NCI-H460 (cell line): ENCODE data around the gene PECR. TPM values are rescaled to one million over a fixed set of nuclear protein-coding genes. Genes with fewer than 3 reads are reported as not detected.
A peak's percentile ranks its signal among the peaks of the same experiment; 100 is the strongest.
"Not testable (repeated sequence)": the region's sequence is repeated elsewhere in the genome, so short reads cannot be mapped to it uniquely, and the experiment has no call there.

Source experiments
- DNase-seq: peaks from one replicate; pipeline ENCODE4 v3.0.0-alpha.2; 2016; ENCODE audit warnings: low read depth; ENCODE audit errors: extremely low read depth
- total RNA-seq: library from RNA; depleted of rRNA; stranded (reverse); fragments of >200 nt; shearing (Covaris generic); gene quantifications from 2 replicates; pipeline ENCODE4 v1.2.3, GENCODE V29; 2014

Gene PECR
- total RNA-seq, 1 experiment from 2014 or later: 36.2 TPM

- no peak for DNase-seq
Measured at GRCh38 chr2:216107760-216108159, 26.2 kb upstream of the PECR start.

GRCh38 chr2:216107320-216107719, 25.7 kb upstream of the PECR start:
- no peak for DNase-seq

- DNase-seq: no peak
Measured at GRCh38 chr2:216104691-216105090, 23.1 kb upstream of the PECR start.

GRCh38 chr2:216103213-216103612, 21.6 kb upstream of the PECR start:
- DNase-seq: no peak

GRCh38 chr2:216101109-216101508, 19.5 kb upstream of the PECR start:
- no peak for DNase-seq

GRCh38 chr2:216098421-216099334, 17.1 kb upstream of the PECR start:
- DNase-seq: no peak

GRCh38 chr2:216094701-216095100, 13.1 kb upstream of the PECR start:
- no peak for DNase-seq

- DNase-seq: no peak
Measured at GRCh38 chr2:216092646-216093045, 11.0 kb upstream of the PECR start.

- DNase-seq: no peak
Measured at GRCh38 chr2:216090369-216090786, 8.8 kb upstream of the PECR start.

GRCh38 chr2:216086207-216086893, 4.7 kb upstream of the PECR start:
- DNase-seq: no peak

GRCh38 chr2:216084547-216084946, 2.9 kb upstream of the PECR start:
- no peak for DNase-seq

- DNase-seq: no peak
Measured at GRCh38 chr2:216083464-216084281, 2.1 kb upstream of the PECR start.

GRCh38 chr2:216082805-216083204, 1.2 kb upstream of the PECR start:
- no peak for DNase-seq

GRCh38 chr2:216082117-216082711, 605 bp upstream of the PECR start:
- DNase-seq: no peak

GRCh38 chr2:216081012-216081411, 597 bp downstream of the PECR start:
- DNase-seq: no peak

GRCh38 chr2:216080048-216080447, 1.6 kb downstream of the PECR start:
- DNase-seq: not testable (repeated sequence)

GRCh38 chr2:216078776-216079175, 2.8 kb downstream of the PECR start:
- peak; percentile 11 for DNase-seq

GRCh38 chr2:216075510-216076485, 5.8 kb downstream of the PECR start:
- DNase-seq: no peak

GRCh38 chr2:216074794-216075193, 6.8 kb downstream of the PECR start:
- DNase-seq: no peak
